ENCODE measurements around the gene NOTO.
"Not testable (repeated sequence)": the region's sequence is repeated elsewhere in the genome, so short reads cannot be mapped to it uniquely, and the experiment has no call there.

Gene NOTO, protein sequence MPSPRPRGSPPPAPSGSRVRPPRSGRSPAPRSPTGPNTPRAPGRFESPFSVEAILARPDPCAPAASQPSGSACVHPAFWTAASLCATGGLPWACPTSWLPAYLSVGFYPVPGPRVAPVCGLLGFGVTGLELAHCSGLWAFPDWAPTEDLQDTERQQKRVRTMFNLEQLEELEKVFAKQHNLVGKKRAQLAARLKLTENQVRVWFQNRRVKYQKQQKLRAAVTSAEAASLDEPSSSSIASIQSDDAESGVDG

DNA sequence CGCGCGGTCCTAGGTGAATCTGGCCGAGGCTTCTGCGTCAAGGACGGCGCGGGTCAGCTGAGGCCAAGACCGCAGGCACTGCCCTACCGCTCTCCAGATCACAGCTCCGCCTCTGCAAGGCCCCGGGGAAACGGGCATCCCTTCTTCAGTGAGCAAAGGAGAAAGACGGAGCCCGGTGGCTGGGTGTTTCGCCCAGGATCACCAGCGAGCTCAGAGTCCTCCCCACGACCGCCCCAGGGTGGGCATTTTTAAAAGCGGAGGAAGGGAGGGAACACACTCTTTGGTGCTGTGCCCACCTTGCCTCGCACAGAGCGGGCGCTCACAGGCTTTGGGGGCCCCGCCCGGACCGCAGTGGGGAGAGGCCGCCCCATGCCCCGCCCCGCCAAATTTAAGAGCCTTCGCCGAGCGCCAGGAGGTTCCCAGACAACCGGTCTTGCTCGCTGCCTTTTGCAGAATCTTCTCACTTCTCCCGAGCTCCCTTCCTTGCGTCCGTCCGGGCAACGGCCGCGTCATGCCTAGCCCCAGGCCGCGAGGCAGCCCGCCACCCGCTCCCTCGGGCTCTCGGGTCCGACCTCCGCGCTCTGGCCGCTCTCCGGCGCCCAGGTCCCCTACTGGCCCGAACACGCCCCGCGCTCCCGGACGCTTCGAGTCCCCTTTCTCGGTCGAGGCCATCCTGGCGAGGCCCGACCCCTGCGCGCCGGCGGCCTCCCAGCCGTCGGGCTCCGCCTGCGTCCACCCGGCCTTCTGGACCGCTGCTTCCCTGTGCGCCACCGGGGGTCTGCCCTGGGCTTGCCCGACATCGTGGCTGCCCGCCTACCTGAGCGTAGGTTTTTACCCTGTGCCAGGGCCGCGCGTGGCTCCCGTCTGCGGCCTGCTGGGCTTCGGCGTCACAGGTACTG, at the start of gene NOTO:
Gene NOTO, plus strand, starts transcription at position 419 of the 899 bp plus-strand sequence. Its CDS starts 93 bp downstream, at position 512.
- no peak for DNase-seq (ENCODE audit: low read depth)
- no peak within 1 kb of the TSS for H3K4me3 ChIP-seq (ENCODE audit: low read depth, low read length)
- TF ChIP-seq, protein P1, sequence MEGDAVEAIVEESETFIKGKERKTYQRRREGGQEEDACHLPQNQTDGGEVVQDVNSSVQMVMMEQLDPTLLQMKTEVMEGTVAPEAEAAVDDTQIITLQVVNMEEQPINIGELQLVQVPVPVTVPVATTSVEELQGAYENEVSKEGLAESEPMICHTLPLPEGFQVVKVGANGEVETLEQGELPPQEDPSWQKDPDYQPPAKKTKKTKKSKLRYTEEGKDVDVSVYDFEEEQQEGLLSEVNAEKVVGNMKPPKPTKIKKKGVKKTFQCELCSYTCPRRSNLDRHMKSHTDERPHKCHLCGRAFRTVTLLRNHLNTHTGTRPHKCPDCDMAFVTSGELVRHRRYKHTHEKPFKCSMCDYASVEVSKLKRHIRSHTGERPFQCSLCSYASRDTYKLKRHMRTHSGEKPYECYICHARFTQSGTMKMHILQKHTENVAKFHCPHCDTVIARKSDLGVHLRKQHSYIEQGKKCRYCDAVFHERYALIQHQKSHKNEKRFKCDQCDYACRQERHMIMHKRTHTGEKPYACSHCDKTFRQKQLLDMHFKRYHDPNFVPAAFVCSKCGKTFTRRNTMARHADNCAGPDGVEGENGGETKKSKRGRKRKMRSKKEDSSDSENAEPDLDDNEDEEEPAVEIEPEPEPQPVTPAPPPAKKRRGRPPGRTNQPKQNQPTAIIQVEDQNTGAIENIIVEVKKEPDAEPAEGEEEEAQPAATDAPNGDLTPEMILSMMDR (conservative IDR thresholded peaks at IDR 0.05; ENCODE audit: low read depth, low read length), result no peak

DNA sequence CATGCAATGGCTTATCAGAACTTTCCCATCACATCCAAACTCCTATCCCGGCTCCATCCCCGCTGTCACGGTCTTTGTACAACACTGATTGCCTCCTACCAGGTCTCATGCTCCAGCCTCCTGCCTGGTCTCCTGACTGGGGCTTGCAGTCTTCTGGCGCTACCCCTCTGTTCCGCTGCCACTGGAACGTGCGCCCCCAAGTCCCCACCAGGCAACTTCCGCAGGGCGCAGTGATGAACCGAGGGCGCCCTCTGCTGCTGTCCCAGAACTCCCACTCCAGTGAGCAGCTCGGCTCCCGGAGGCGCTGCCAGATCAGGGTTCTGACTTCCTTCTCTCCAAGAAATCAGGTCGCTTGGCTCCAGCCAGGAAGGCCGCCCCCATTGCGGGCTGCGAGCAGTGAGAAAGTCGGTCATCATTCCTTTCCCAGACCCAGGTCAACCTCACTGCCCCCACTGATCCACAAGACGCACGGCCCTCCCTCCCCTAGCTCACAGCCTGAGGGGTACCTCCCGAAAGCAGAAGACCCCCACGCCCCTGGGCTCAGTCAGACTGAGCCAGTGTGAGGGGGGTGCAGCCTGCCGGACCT, 45.7 kb upstream of the NOTO start:
- H3K4me3 ChIP-seq (ENCODE audit: low read depth, low read length), result peak overlapping the region; percentile 45
- TF ChIP-seq, protein P1 (conservative IDR thresholded peaks at IDR 0.05; ENCODE audit: low read depth, low read length), result peak; percentile 90
- peak; percentile 73 for DNase-seq (ENCODE audit: low read depth)

DNA sequence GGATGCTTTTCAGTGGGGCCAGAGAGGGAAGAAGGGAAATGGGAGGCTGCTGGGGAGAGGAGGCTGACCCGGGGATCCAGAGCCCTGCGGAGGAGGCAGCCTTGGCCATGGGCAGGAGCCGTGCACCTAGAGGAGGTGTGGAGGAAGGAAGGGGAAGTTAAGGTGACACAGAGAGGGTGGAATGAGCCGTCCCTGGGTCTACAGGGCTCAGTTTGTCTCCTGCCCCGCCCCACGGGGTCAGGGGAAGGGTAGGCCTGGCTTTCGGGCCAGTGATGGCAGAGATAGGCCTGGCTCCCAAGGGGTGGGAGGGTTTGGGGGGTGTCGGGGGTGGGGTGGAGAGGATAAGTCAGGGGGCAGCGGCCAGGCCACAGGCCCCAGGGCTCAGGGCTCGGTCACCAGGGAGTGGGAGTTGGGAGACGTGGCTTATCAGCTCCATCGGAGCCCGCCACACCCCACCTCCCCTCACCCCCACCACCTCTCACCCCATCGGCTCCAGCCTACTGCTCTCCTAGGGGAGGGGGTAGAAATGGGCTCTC, 39.5 kb upstream of the NOTO start:
- H3K4me3 ChIP-seq (ENCODE audit: low read depth, low read length), result no peak overlapping the region
- TF ChIP-seq, protein P1 (conservative IDR thresholded peaks at IDR 0.05; ENCODE audit: low read depth, low read length), result no peak
- DNase-seq (ENCODE audit: low read depth), result no peak

DNA sequence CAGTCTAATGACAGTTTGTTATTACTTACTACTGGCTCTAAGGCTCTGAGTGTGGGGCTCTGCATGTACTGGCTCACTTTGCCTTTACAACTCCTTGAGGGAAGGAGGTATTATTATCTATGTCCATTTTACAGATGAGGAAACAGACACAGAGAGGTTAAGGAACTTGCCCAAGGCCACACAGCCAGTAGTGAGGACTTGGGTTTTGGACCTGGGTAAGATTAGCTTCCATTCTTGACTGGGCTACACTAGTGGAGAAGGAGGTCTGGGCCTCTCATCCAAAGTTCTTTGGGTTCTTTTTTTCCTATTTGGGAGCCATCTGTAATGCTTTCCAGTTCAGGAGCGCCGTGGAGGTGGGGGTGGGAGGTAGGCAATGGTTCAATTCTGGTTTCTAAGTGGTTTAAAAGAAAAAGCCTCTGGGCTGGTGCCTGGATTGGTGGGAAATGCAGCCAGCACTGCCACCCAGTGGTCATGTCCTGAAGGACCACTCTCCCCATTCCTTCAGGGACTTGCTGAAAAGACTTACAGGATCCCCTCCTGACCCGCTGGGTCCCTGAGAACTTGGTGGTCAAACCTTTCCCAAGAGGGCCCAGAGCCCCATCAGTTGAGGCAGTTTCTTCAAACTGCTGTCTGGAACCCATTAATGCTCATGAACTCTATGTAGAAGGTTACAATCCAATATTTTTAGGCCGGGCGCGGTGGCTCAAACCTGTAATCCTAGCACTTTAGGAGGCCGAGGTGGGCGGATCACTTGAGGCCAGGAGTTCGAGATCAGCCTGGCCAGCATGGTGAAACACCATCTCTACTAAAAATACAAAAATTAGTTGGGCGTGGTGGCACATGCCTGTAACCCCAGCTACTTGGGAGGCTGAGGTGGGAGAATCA, 38.6 kb upstream of the NOTO start:
- peak; percentile 86 for DNase-seq (ENCODE audit: low read depth)
- no peak overlapping the region for H3K4me3 ChIP-seq (ENCODE audit: low read depth, low read length)
- TF ChIP-seq, protein P1 (conservative IDR thresholded peaks at IDR 0.05; ENCODE audit: low read depth, low read length), result peak; percentile 91

DNA sequence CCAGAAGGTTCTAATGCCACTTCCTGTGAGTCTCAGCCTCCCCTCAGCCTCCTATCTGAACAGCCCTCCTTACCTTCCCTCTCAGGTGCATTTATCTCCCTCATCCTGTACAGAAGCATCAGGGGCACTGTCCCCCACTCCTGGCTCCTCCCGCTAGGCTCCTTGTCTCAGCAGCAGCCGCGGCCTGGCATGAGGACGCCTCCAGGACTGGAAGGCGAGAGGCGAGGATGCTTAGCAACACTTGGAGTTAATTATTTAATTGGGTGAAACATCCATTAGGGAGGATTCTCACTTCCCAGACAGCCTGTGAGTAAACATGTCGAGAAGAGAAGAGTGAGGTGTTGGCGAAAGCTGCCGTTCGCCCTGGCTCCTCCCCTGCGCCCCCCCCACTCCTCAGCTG, 36.4 kb upstream of the NOTO start:
- H3K4me3 ChIP-seq (ENCODE audit: low read depth, low read length); DNase-seq (ENCODE audit: low read depth): not testable (repeated sequence)

DNA sequence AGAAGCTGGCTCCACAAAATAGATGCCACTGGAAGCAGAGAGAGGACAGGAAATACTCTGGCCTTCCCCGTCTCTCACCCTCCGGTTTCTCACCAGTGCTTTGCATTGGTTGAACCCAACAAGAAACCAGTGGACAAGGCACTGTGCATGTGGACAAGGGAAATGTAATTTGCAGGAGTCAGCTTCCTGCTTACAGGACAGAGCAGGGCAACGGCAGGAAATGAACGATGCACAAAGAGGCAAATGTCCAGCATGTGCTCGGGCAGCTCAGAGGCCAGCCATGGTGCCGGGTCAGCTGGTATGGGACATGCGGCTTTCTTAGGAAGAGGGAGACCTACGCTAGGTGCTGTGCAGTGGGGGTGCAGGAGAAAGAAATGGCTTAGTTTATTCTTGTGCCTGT, 35.6 kb upstream of the NOTO start:
- DNase-seq (ENCODE audit: low read depth); H3K4me3 ChIP-seq (ENCODE audit: low read depth, low read length): not testable (repeated sequence)

DNA sequence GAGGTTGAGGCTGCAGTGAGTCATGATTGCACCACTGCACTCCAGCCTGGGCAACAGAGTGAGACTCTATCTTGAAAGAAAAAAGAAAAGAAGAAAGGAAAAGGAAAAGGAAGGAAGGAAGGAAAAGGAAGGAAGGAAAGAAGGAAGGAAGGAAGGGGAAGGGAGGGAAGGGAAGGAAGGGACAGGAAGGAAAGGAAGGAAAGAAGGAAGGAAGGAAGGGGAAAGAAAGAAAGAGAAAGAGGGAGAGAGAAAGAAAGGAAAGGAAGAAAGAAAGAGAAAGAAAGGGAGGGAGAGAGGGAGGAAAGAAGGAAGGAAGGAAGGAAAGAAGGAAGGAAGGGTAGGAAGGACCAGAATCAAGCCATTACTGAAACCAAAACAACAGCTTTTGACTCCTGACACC, 34.0 kb upstream of the NOTO start:
- DNase-seq (ENCODE audit: low read depth), result not testable (repeated sequence)

DNA sequence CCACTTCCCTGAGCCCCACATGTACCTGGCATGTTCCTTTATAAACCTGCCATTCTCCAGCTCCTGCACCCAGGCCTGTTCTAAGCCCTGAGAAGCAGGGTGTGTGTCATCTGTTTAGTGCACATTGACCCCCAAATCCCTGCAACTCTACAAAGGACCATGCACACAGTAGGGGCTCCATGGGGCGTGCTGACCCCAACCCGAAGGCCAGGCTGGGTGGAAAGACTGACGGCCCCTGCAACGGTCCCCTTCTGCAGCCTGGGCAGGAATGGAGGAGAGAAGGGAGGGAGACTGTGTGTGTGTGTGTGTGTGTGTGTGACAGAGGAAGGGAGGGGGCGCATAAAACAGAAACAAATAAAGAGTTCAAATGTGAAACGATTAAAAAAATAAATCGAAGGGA, 32.0 kb upstream of the NOTO start:
- not testable (repeated sequence) for DNase-seq (ENCODE audit: low read depth); H3K4me3 ChIP-seq (ENCODE audit: low read depth, low read length)

More for the DNA sequence above, 34.0 kb upstream of the NOTO start:
- H3K4me3 ChIP-seq (ENCODE audit: low read depth, low read length), result not testable (repeated sequence)
